ENCODE data around the gene MKNK1. TPM values are rescaled to one million over a fixed set of nuclear protein-coding genes. Genes with fewer than 3 reads are reported as not detected.

MKNK1 gene
- total and polyA plus RNA-seq, 4 donors, result 29.4 to 83.5 (median 62.8) TPM

DNA sequence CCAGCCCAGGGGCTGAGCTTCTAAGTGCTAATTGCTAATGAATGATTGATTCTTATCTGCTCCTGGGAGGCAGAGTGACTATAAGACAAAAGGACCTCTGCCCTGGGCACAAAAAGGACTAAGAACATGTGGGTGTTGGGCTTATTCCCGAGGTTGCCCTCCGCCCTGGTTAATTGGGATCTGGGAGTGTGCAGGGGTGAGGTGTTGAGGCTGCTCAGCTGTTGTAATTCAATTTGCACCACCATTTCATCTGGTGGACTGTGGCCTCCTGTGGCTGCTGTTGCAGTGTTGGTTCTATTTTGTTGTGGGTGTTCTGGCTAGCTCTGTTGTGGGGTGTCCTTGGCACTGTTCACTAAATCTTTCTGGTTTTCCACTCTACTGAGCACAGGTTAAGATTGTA, 65.9 kb downstream of the MKNK1 start:
- Histone ChIP-seq H3K9me3 (ENCODE audit: control insufficient read depth in 4 of 4, insufficient read depth in 3 of 4, low read length in 3 of 4) (no peaks in the 10 kb centered on the region), H3K36me3 (ENCODE audit: control insufficient read depth in 4 of 4, insufficient read depth in 4 of 4, low read length in 4 of 4) (no peaks in the 10 kb centered on the region), H3K4me1 (ENCODE audit: control insufficient read depth in 5 of 5, insufficient read depth in 5 of 5, low read length in 5 of 5) (peaks cover 0 to 4% (median 0%) of the 10 kb centered on the region in 5 donors), H3K27me3 (ENCODE audit: control insufficient read depth in 3 of 3, insufficient read depth in 3 of 3, low read length in 2 of 3) (peaks cover 0 to 30% (median 14%) of the 10 kb centered on the region in 3 donors), H3K9ac (ENCODE audit: insufficient read depth in 1 of 2, low read length in 2 of 2) (no peak overlapping the region), H3K4me3 (no peak overlapping the region), H3K27ac (ENCODE audit: low read depth in 1 of 2, low read length in 1 of 2) (no peak overlapping the region)
- TF ChIP-seq, protein P1, sequence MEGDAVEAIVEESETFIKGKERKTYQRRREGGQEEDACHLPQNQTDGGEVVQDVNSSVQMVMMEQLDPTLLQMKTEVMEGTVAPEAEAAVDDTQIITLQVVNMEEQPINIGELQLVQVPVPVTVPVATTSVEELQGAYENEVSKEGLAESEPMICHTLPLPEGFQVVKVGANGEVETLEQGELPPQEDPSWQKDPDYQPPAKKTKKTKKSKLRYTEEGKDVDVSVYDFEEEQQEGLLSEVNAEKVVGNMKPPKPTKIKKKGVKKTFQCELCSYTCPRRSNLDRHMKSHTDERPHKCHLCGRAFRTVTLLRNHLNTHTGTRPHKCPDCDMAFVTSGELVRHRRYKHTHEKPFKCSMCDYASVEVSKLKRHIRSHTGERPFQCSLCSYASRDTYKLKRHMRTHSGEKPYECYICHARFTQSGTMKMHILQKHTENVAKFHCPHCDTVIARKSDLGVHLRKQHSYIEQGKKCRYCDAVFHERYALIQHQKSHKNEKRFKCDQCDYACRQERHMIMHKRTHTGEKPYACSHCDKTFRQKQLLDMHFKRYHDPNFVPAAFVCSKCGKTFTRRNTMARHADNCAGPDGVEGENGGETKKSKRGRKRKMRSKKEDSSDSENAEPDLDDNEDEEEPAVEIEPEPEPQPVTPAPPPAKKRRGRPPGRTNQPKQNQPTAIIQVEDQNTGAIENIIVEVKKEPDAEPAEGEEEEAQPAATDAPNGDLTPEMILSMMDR (IDR thresholded peaks at IDR 0.05; ENCODE audit: control extremely low read depth, extremely low read depth), result no peak
- no peak for ATAC-seq (ENCODE audit: insufficient read depth, low FRiP score)
- DNase-seq, result no peak
- 83 to 90% methylated on average over 2 of the region's 2 CpGs for WGBS, 2 donors

DNA sequence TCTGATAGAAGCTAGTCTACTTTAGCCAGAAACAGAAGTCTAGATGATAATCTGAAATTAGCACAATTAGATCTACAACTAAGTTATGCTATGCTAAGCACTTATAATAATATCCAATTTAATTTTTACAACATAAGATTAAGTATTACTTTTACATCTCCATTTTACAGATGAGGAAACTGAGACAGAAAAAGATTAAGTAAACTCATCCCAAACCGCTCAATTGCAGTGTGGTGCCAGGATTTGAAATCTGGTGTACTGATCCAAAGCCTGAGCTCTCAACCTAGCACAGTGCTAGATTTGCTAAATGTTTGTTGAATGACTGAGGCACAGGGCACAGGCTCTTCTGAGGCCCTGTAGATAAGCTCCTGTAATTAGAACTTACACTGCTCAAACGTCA, 66.4 kb downstream of the MKNK1 start:
- Histone ChIP-seq H3K27ac (ENCODE audit: low read depth in 1 of 2, low read length in 1 of 2) (no peak overlapping the region), H3K36me3 (ENCODE audit: control insufficient read depth in 4 of 4, insufficient read depth in 4 of 4, low read length in 4 of 4) (no peaks in the 10 kb centered on the region), H3K4me3 (no peak overlapping the region), H3K9me3 (ENCODE audit: control insufficient read depth in 4 of 4, insufficient read depth in 3 of 4, low read length in 3 of 4) (no peaks in the 10 kb centered on the region), H3K4me1 (ENCODE audit: control insufficient read depth in 5 of 5, insufficient read depth in 5 of 5, low read length in 5 of 5) (peaks cover 0 to 4% (median 0%) of the 10 kb centered on the region in 5 donors), H3K27me3 (ENCODE audit: control insufficient read depth in 3 of 3, insufficient read depth in 3 of 3, low read length in 2 of 3) (peaks cover 0 to 26% (median 15%) of the 10 kb centered on the region in 3 donors), H3K9ac (ENCODE audit: insufficient read depth in 1 of 2, low read length in 2 of 2) (no peak overlapping the region)
- 66 to 81% methylated on average over 2 of the region's 2 CpGs for WGBS, 2 donors
- TF ChIP-seq, protein P1 (IDR thresholded peaks at IDR 0.05; ENCODE audit: control extremely low read depth, extremely low read depth), result no peak
- DNase-seq (no peak), ATAC-seq (ENCODE audit: insufficient read depth, low FRiP score) (no peak)

DNA sequence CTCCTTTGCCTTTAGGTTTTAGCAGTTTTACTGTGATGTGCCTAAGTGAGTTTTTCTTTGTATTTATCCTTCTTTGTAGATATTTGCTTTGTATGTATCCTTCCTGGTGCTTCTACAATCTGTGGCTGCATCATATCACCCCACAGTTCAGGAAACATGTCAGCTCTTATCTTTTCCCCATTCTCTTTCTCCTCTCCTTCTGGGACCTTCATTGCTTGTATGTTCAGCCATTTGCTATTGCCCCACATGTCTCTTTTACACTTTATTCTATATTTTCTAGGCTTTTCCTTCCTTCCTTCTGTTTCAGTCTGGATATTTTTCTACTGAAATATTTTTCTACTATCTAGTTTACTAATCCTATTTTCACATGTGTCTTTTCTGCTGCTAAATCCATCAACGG, 67.5 kb downstream of the MKNK1 start:
- Histone ChIP-seq H3K9ac (ENCODE audit: insufficient read depth in 1 of 2, low read length in 2 of 2) (no peak overlapping the region), H3K9me3 (ENCODE audit: control insufficient read depth in 4 of 4, insufficient read depth in 3 of 4, low read length in 3 of 4) (no peaks in the 10 kb centered on the region), H3K4me3 (no peak overlapping the region), H3K4me1 (ENCODE audit: control insufficient read depth in 5 of 5, insufficient read depth in 5 of 5, low read length in 5 of 5) (peaks cover 0 to 4% (median 0%) of the 10 kb centered on the region in 5 donors), H3K27ac (ENCODE audit: low read depth in 1 of 2, low read length in 1 of 2) (no peak overlapping the region), H3K27me3 (ENCODE audit: control insufficient read depth in 3 of 3, insufficient read depth in 3 of 3, low read length in 2 of 3) (peaks cover 0 to 18% (median 15%) of the 10 kb centered on the region in 3 donors), H3K36me3 (ENCODE audit: control insufficient read depth in 4 of 4, insufficient read depth in 4 of 4, low read length in 4 of 4) (no peaks in the 10 kb centered on the region)
- WGBS, 2 donors, result 95 to 100% methylated on average over 1 of the region's 1 CpG
- no peak for DNase-seq
- no peak for ATAC-seq (ENCODE audit: insufficient read depth, low FRiP score)
- TF ChIP-seq, protein P1 (IDR thresholded peaks at IDR 0.05; ENCODE audit: control extremely low read depth, extremely low read depth), result no peak

DNA sequence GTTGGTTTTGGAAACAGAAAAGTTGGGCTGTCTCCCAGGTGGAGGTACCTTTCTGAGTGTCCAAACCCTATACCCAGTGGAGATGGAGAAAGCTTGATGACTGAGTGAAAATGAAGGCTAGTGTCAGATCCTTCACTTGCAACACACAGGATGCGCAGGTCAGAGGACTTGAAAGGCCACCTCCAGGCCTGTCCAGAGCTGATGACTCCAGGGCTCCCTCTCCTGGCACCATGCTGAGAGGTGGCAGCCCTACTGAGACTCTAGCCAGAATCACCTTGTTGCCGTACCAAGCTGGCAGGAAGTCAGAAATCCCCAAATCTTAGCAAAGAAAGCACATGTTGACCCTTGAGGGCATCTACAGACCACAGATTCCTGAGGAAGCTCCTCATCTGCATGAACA, 69.0 kb downstream of the MKNK1 start:
- no peaks in the 10 kb centered on the region for H3K9me3 ChIP-seq (ENCODE audit: control insufficient read depth in 4 of 4, insufficient read depth in 3 of 4, low read length in 3 of 4)
- H3K4me3 ChIP-seq, result no peak overlapping the region
- no peak overlapping the region for H3K9ac ChIP-seq (ENCODE audit: insufficient read depth in 1 of 2, low read length in 2 of 2)
- ATAC-seq (ENCODE audit: insufficient read depth, low FRiP score) (no peak), DNase-seq (no peak)
- H3K27me3 ChIP-seq (ENCODE audit: control insufficient read depth in 3 of 3, insufficient read depth in 3 of 3, low read length in 2 of 3), result peaks cover 0 to 22% (median 15%) of the 10 kb centered on the region in 3 donors
- H3K4me1 ChIP-seq (ENCODE audit: control insufficient read depth in 5 of 5, insufficient read depth in 5 of 5, low read length in 5 of 5), result peaks cover 0 to 4% (median 0%) of the 10 kb centered on the region in 5 donors
- no peak overlapping the region for H3K27ac ChIP-seq (ENCODE audit: low read depth in 1 of 2, low read length in 1 of 2)
- 45 to 52% methylated on average over 2 of the region's 2 CpGs for WGBS, 2 donors
- TF ChIP-seq, protein P1 (IDR thresholded peaks at IDR 0.05; ENCODE audit: control extremely low read depth, extremely low read depth), result no peak
- H3K36me3 ChIP-seq (ENCODE audit: control insufficient read depth in 4 of 4, insufficient read depth in 4 of 4, low read length in 4 of 4), result no peaks in the 10 kb centered on the region
